ENCODE results near the gene GP5.

GP5 gene, protein sequence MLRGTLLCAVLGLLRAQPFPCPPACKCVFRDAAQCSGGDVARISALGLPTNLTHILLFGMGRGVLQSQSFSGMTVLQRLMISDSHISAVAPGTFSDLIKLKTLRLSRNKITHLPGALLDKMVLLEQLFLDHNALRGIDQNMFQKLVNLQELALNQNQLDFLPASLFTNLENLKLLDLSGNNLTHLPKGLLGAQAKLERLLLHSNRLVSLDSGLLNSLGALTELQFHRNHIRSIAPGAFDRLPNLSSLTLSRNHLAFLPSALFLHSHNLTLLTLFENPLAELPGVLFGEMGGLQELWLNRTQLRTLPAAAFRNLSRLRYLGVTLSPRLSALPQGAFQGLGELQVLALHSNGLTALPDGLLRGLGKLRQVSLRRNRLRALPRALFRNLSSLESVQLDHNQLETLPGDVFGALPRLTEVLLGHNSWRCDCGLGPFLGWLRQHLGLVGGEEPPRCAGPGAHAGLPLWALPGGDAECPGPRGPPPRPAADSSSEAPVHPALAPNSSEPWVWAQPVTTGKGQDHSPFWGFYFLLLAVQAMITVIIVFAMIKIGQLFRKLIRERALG

DNA sequence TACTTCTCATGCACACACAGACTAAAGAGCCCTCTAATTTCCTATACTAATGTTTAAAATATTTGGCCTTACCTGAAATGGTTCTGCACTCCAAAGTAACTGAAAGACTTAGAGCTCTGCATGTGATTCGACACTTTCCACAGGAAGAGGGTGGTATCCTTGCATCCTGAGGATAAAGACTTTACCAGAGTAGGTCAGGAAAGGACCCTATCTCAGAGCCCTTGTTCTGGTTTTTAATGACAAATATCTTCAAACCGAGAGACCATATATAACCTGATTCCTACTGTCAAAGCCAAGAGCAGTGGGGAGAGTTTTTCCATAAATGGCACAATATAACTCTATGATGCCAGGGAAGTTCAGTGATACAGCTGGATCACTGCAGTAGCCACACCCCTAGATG lies at the start of gene GP5:
GP5 (minus strand) TSS at position 101 of the 400 bp plus-strand sequence. CDS start 984 bp downstream, outside the sequence.
- DNase-seq, result no peak

DNA sequence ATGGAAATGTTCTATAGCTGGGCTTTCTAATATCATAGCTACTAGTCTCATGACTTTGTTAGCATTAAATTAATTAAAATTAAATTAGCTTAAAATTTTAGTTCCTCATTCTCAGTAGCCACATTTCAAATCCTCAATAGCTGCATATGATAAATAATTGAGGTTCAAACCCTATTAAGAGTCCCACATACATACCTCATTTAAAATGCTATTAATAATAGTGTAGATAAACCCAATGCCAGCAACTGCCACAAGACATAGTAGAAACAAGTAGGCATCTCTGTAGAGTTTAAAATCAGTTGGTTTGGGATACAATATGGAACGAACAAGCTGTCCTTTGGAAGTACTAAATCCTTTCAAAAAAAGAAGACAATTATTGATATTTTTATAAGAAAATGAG lies 48.6 kb upstream of the GP5 start:
- DNase-seq, result no peak

DNA sequence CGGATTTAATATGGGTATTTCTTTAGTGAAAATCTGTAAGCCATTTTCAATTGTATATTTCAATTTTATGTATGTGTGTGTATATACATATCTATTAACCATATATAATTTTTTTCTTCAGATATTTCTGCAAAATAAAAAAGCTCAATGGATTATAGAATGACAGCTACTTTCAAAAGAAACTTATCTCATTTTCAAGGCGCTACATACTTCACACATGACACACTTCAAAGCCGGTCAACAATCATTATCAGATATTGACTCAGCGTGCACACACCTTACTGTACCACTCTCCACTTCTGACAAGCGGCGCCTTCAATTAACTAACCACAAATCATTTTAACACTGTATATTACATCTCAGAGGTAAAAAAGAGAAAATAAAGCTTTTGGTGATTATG lies 48.1 kb upstream of the GP5 start:
- DNase-seq, result no peak

DNA sequence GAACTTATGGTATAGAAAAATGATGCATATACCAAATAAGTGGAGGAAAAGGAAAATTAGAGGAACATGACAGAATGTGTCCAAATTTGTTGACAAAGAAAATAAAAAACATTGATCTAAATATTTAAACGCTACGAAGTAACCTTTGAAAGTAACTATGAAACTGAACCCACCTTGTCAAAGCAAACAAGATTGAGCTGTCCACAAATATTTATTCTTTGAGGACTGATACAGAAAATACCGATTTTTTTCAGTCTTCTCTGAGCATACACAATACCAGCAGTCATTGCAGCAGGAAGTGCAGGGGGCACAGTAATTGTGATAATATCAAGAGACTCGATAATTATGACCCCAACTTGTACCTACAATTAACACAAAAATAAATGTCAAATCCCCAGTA lies 47.7 kb upstream of the GP5 start:
- no peak for DNase-seq

DNA sequence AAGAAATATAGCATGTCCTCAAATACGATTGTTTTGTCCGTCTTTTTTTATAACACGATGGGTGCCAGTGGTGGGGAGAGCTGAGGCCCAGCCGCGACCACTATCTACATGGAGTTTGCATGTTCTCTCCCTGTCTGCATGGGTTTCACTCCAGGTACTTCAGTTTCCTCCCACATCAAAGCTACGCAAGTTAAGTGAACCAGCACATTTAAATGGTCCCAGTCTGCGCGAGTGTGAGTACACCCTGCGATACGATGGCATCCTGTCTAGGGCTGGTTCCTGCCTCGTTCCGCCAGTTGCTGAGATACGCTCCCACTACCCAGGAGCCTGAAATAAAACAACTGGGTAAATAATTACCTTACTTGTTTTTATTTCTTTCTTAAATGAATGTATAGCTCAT lies 47.1 kb upstream of the GP5 start:
- no peak for DNase-seq

DNA sequence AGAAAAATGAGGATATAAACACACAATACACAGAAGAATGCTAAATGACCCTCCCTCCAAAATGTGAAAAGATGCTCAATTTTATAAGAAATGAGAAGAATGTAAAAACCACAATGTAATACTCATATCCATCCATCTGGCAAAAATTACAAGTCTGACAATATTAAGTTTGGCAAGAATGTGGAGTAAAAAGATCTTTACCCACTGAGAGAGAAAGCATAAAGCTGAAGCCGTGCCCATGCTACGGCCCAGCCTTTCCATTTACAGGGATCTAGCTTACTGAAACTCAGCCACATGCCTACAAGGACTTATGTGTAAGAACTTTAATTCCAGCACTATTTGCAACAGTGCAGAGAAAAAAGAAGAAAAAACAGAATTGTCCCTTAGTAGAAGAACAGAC lies 44.8 kb upstream of the GP5 start:
- DNase-seq, result peak; percentile 53

DNA sequence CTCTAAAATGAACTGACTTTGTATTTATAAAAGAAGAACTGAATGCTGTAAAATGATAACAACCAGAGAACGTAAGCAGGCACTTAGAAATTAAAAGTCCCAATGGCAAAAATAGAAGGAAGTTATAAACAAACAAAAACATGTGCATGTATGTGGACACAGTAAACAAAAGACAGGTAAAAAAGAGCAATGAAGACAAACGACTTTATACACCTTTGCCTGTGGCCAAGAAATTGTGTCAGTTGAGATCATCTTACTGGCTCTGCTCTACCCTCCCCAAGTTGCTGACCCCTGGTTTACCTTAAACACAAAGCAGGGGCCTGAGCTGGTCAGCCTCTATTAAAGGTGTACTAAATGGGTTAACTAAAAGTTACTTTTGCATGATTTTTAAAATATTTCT lies 41.7 kb upstream of the GP5 start:
- no peak for DNase-seq

DNA sequence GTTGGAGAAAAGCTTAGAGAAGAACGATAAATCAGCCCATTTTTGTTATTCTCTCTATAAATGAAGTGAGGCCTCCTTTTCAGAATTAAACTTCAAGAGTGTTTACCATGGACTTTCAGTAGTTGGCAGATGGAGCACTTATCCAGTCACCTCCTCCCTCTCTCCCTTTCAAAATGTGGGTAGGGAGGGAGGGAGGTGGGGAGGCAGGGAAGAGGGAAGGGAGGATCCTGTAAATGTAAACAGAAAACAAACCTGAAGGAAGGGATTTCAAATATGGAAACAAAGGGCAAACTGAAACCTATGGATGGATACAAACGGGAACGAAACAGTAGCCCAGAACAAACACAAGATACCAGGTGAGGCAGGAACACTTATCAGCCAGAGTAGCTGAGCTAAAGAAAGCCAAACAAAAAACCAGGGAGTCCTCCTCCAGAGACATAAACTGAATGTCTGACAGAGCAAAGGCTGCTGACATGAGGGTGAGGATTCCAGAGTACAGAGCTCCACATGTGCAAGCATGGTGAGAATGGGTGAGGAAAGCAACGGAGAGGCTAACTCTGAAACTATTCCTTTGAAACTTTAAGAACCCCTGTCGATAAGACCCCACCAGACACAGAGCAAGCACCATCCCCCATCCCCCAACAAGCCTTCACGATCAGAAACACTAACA lies 41.0 kb upstream of the GP5 start:
- no peak for DNase-seq

DNA sequence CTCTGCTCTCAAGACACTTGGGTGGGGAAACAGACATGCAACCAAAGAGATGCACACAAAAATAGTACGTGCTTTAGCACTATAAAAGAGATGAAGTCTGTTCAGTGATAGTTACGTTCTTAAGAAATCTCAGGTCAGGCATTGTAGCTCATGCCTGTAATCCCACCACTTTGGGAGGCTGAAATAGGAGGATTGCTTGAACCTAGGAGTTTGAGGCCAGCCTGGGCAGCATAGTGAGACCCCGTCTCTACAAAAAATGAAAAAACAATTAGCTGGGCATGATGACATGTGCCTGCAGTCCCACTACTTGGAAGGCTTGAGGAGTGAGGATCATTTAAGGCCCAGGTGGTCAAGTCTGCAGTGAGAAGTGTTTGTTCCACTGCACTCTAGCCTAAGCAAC lies 35.4 kb upstream of the GP5 start:
- no peak for DNase-seq

DNA sequence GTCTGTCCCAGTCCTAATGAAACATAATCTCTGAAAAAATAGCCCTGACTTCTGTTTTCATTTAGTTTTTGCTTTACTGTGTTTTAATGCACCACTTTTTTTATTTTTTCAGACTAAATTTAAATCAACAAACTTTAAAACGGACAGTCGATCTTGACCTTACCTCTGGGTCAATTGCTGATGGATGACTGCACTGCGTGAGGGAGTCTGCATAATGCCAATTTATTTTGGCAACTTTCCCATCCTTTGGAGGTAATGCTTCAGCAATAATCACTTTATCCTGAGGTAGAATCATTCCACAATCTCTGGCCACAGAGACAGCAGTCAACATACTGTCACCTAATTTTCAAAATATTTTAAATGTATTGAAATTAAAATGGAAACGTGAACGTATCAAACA lies 32.5 kb upstream of the GP5 start:
- no peak for DNase-seq

DNA sequence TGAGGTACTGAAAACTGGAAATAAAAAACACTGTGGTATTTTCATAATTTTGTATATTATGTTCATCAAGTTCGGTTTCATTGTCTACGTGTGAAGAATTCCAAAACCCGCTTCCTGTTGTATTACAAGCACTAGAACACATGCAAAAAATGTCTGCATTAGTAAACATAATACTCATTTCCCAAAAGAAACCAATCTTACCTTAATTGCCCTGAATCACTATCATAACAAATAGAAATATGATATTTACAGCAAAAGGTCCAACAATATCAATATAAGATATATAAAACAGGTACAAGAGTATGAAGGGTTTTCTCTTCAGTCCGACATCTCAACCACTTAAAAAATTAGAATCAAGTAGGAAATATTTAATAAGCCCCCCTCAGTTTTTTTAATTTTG lies 26.3 kb upstream of the GP5 start:
- DNase-seq, result no peak

DNA sequence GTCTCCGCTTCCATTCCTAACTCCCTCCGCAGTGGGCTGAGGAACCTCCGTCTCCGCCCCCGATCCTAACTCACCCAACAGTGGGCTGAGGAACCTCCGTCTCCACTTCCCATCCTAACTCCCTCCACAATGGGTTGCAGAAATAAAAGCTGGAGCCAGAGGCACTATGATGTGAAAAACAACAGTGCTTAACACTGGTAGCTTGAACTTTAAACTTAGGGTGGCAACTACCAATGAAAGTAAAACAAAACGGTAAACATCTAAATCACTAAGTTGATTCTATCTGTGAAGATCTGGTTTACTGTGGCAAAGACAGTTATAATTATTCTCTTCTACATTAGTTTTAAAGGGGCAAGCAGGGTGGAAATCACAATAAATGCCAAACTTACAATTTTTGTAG lies 25.9 kb upstream of the GP5 start:
- DNase-seq, result no peak

DNA sequence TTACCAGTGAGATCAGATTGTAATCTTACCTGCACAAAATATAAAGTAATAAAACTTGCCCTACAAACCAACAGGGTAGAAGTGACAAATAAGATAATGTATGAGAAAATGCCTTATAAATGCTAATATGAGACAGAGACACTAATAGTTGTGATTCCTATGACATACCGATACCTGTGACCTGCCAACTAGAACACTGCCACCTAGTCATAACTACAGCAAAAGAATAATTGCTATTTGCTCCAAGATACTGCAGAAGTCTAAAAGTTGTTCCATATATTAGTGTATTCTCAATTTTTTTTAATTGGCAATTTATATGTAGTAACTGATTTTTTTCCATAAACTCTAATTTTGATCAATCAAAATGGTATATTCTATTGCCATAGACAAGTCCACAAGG lies 25.3 kb upstream of the GP5 start:
- DNase-seq, result no peak

DNA sequence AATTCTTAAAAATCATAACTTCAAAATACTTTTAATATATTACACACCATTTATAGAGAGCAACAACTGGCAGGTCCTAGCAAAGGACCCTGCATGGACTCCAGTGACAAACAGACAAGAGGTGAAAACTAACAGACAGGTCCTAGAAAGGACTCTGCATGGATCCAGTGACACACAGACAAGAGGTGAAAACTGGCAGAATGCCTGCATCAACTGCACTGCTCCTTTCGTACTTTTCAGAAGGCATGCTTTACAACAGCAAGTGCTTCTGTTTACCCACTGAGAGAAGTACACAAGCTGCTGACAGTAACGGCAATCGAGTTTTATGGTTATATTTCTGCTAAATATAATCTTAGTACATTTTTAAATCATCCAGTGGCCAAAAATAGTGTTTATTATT lies 24.3 kb upstream of the GP5 start:
- DNase-seq, result no peak

DNA sequence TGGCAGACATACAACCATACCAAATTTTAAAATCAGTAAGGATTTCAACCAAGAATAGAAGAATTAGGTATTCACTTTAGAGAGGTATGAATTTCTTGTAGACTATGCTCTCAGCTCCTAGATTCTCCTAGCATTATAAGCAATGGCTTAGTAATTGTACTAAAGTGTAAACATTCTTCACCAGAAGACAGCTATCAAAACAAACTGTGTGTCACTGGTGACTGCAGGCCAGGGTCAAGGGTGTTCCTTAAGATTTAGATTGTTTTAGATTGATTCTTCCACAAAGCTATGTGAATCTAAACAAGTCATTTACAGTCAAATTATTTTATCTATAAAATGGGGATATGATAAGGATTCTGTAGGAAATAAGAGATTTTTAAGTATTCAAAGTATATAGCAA lies 23.1 kb upstream of the GP5 start:
- DNase-seq, result peak; percentile 17

DNA sequence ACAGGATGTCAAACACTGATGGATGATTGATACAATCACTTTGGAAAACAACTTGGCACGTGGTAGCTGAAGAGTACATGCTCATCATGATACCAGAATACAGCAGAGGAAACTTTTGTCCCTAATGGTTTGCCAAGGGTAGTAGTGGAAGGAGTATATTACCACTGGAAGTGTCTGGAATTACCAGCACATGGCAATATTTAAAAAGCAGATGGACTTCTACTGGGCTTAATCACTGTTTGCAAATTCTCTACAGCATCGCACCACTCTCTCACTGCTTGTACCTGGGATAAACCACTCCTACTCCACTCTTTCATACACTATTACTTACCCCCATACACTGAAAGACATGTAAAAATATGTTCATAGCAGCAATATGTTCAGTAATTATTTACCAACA lies 19.6 kb upstream of the GP5 start:
- no peak for DNase-seq

DNA sequence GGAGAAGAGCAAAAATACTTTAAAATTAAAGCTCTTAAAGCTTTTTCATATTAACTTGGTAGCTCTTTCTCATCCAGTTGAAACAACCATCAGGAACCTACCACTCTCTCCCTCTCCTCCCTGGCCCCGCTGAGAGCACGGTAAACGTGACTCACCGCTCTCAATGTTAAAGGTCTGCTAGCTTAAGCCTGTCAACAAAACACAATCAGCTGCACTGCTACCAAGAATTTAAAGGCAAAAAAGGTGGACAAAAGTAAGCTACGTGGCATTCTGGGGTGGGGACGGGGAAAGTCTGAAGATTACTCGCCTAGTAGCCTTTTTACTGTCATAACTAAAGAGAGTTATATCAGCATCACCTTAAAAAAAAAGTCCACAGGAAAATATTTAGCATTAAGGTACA lies 8.4 kb upstream of the GP5 start:
- peak; percentile 41 for DNase-seq

DNA sequence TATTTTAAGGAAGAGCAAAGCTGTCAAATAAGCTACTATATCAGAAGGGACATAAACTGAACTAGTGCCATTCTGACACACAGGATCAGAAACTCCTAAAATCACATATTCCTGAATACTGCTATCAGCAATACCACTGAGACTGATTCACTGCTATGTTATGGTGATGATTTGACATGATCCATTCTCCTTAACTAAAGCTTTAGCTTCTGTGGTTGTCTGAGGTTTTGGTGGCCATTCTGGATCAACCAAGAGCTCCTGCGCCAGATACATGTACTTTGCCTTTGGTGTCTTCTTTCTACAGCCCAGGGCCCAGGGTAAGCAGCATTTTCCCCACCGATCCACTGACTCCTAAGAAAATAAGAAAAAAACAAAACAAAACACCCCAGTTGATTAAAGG lies 6.7 kb upstream of the GP5 start:
- no peak for DNase-seq

DNA sequence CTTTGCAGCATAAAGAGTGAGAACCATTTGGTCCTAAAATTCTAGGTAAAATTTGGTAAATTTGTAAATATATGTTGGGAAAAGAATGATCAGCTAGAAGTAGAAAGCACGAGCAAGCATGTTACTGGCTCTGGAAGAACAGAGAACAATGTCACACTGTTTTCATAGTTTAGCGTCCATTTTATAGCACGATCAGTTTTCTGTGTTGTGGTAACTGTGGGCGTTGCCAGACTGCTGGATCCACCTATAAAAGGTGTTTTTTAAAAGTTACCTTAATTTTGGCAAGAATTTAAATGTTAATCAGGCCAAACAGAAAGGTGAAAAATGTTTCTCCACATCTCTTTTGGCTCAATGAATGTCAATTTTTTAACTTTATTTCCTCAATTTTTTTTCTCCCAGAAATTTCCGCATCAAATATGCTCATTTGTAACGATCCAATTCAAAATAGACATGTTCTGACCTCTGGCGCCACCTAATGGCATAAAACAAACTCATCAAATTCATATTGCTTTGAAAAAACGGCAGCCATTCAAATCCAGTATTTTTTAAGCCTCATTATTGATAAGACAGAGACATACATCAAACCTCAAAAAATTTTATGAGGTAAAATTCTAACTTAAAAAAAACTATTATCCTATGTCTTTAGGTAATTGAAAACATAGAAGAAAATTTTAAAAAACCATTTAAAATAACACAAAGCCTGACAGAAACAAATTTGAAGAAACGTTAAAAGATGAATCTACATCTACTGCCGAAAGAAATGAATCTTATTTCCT lies 5.5 kb upstream of the GP5 start:
- DNase-seq, result peak; percentile 59

DNA sequence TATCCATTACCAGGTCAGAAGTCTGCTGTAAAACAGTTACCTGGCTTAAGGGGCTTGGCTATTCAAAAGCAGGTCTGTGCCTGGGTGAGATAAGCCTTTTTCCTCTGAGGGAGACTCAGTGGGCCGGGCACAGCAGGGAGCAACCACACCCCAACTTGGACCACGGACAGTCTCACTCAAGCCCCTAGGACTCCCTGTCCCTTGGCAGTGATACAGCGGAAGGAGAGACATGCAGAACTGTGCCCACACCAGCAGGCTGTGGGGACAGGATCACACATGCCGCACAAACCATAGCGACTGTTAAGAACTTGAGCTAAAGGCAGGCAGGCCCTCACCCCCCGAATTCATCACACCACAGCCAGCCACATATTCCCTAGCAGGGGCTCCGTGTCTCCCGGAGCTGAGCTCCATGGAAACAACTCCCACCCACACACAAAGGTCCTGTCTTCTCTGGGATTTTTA lies 2.8 kb upstream of the GP5 start:
- DNase-seq, result no peak

DNA sequence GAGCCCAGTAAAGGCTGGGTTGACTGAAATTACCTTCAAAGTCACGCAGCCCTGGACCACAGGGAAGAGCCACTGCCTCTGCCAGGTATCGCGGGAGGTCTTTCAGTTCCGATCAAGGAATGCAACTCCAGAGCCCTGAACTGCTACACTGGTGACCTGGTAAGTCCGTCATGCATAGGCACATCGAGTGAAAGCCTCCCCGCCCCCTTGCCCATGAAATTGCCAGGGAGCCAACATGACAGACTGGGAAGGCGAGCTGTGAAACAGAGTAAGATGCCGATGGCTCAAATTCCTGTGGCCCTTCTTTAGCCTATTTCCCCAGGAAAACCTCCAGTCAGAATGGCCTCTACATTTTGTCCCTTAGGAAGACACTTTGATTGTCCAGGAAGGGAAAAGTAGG lies 2.3 kb upstream of the GP5 start:
- no peak for DNase-seq

DNA sequence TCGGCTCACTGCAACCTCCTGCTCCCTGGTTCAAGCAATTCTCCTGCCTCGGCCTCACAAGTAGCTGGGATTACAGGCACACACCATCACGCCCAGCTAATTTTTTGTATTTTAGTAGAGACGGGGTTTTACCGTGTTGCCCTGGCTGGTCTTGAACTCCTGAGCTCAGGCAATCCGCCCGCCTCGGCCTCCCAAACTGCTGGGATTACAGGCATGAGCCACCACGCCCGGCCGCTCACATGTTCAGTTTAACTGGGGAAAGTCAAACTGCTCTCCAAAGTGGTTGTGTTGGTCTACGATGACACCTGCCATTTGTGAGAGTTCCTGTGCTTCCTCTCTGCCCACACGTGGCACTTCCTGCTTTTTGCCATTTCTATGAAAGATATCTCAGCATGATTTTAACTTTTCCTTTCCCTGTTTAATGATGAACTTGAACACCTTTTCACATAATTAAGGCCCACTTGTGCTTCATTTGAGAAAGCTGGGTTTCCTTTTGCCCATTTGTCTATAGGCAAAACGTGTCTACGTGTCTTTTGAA lies 877 bp upstream of the GP5 start:
- no peak for DNase-seq

DNA sequence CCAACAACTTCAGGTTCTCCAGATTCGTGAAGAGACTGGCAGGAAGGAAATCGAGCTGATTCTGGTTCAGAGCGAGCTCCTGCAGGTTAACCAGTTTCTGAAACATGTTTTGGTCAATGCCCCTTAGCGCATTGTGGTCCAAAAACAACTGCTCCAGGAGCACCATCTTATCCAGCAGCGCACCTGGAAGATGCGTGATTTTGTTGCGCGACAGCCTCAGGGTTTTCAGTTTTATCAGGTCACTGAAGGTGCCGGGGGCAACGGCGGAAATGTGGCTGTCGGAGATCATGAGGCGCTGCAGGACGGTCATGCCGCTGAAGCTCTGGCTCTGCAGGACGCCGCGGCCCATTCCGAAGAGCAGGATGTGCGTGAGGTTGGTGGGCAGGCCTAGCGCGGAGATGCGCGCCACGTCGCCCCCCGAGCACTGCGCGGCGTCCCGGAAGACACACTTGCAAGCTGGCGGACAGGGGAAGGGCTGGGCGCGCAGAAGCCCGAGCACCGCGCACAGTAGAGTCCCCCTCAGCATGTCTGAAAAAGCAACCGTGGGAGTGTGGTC lies 1.2 kb downstream of the GP5 start:
- DNase-seq, result peak; percentile 25
